Ishikawa (cell line): Measurements from ENCODE around the gene RNF141.

ENCODE experiments used
- CEBPB ChIP-seq: IDR thresholded peaks from 2 replicates; pipeline ENCODE4 v1.6.1; 2012
- CREB1 ChIP-seq: IDR thresholded peaks from 2 replicates; pipeline ENCODE4 v1.6.1; 2012; ENCODE audit warnings: low read depth
- EGR1 ChIP-seq: IDR thresholded peaks from 2 replicates; pipeline ENCODE4 v1.6.1; 2012
- EP300 ChIP-seq: IDR thresholded peaks from 2 replicates; pipeline ENCODE4 v1.6.1; 2012; ENCODE audit warnings: borderline replicate concordance
- FOXM1 ChIP-seq: IDR thresholded peaks from 2 replicates; pipeline ENCODE4 v1.6.1; 2012; ENCODE audit warnings: low read depth, borderline replicate concordance
- MAX ChIP-seq: IDR thresholded peaks from 2 replicates; pipeline ENCODE4 v1.6.1; 2012
- NFIC ChIP-seq: IDR thresholded peaks from 2 replicates; pipeline ENCODE4 v1.6.1; 2012
- RAD21 ChIP-seq: IDR thresholded peaks from 2 replicates; pipeline ENCODE4 v1.6.1; 2012; ENCODE audit warnings: low read depth
- TAF1 ChIP-seq: IDR thresholded peaks from 2 replicates; pipeline ENCODE4 v1.6.1; 2012; ENCODE audit warnings: low read depth, mild to moderate bottlenecking
- TCF12 ChIP-seq: IDR thresholded peaks from 2 replicates; pipeline ENCODE4 v1.6.1; 2012; ENCODE audit warnings: low read depth
- TEAD4 ChIP-seq: IDR thresholded peaks from 2 replicates; pipeline ENCODE4 v1.6.1; 2012
- USF1 ChIP-seq: IDR thresholded peaks from 2 replicates; pipeline ENCODE4 v1.6.1; 2012
- YY1 ChIP-seq: IDR thresholded peaks from 2 replicates; pipeline ENCODE4 v1.6.1; 2012; ENCODE audit warnings: low read depth
- ZBTB7A ChIP-seq: IDR thresholded peaks from 2 replicates; pipeline ENCODE4 v1.6.1; 2012; ENCODE audit warnings: low read depth
- TF ChIP-seq, protein P1 (sequence below): IDR thresholded peaks from 2 replicates; pipeline ENCODE4 v1.6.1; 2012; ENCODE audit warnings: low read depth, mild to moderate bottlenecking

RNF141 gene

DNA sequence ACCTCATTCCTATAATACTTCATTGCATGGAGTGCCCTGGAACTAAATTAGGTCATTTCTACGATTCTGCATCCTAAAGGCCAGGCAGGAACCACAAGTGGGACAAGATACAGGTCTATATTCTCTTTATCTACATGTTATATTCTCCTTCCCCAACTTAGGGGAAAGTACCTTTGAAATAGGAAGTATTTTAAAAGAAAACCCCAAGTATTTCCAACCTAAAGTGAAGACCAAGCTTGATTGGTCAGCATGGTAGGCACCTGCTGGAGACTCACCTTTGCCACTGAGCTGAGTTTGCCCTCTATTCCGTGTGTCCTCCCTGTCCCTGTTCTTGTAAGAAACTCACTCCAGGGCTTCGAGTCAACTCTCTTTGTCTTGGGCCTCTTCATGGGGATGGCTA, 38.7 kb upstream of the RNF141 start:
- no peak for TF ChIP-seq TEAD4
- TF ChIP-seq FOXM1, result no peak

DNA sequence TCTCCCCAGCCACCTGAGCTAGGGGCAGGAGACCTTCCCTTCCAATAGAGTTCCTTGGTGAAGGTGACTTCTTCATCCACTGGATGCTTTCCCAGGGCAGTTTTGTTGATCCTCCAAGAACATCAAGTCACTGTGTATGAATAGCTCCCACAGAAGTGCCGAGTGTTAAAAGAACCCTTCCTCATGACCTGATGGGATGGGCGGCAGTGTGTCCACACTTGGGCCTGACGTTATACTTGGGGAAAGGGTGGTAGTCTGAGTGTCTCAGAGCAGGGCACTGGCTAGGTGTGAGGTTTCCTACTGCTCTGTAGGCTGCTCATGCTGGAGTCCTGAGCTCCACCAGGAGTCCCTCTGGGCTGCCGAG, 35.0 kb upstream of the RNF141 start:
- TF ChIP-seq USF1 (no peak), FOXM1 (no peak), EP300 (no peak), CREB1 (no peak), TCF12 (no peak), CEBPB (no peak), RAD21 (no peak), TAF1 (no peak), TEAD4 (no peak), NFIC (no peak), YY1 (no peak), EGR1 (no peak), ZBTB7A (no peak), MAX (no peak)
- TF ChIP-seq, protein P1, sequence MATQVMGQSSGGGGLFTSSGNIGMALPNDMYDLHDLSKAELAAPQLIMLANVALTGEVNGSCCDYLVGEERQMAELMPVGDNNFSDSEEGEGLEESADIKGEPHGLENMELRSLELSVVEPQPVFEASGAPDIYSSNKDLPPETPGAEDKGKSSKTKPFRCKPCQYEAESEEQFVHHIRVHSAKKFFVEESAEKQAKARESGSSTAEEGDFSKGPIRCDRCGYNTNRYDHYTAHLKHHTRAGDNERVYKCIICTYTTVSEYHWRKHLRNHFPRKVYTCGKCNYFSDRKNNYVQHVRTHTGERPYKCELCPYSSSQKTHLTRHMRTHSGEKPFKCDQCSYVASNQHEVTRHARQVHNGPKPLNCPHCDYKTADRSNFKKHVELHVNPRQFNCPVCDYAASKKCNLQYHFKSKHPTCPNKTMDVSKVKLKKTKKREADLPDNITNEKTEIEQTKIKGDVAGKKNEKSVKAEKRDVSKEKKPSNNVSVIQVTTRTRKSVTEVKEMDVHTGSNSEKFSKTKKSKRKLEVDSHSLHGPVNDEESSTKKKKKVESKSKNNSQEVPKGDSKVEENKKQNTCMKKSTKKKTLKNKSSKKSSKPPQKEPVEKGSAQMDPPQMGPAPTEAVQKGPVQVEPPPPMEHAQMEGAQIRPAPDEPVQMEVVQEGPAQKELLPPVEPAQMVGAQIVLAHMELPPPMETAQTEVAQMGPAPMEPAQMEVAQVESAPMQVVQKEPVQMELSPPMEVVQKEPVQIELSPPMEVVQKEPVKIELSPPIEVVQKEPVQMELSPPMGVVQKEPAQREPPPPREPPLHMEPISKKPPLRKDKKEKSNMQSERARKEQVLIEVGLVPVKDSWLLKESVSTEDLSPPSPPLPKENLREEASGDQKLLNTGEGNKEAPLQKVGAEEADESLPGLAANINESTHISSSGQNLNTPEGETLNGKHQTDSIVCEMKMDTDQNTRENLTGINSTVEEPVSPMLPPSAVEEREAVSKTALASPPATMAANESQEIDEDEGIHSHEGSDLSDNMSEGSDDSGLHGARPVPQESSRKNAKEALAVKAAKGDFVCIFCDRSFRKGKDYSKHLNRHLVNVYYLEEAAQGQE, result no peak

DNA sequence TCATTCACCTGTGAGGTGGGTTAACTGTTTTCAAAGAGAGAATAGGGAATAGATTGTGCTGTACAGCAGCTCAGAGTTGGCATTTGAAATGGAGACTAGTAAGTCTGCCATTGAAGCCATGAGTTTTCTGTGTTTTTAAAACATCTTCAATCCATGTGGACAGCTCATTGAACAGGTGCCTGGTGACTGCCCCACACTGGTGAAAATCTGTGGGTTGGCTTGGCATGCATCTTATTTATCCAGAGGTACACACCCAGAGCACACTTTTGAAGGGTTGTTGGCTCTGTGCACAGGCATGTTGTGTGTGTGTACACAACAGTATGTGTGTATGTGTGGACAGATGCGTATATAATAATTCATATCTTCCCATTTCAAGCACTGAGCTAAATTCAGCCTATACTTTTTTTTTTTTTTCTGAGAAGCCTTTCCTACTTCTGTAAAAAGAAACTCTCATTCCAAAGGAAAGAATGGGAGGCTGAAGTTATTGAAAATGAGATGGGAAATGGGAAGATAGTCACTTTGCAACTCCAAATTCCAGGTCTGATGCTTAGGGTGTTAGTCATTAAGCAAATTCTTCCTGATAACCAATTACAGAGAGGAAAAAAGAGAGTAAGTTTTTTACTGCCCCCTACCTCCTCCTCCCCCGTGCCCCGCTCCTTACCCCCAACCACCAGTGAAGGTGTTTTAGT, 34.5 kb upstream of the RNF141 start:
- no peak for TF ChIP-seq USF1
- no peak for TF ChIP-seq YY1
- no peak for TF ChIP-seq TAF1
- TF ChIP-seq CREB1, result no peak
- TF ChIP-seq, protein P1, result no peak
- no peak for TF ChIP-seq EP300
- TF ChIP-seq EGR1, result no peak
- no peak for TF ChIP-seq TEAD4
- TF ChIP-seq FOXM1, result no peak
- no peak for TF ChIP-seq CEBPB
- no peak for TF ChIP-seq RAD21
- TF ChIP-seq NFIC, result no peak
- no peak for TF ChIP-seq ZBTB7A
- TF ChIP-seq TCF12, result no peak
- TF ChIP-seq MAX, result no peak

GRCh38 chr11:10573556-10573955, 32.6 kb upstream of the RNF141 start:
- TF ChIP-seq TAF1 (no peak), YY1 (no peak), FOXM1 (no peak), TEAD4 (no peak), CREB1 (no peak), RAD21 (no peak)

DNA sequence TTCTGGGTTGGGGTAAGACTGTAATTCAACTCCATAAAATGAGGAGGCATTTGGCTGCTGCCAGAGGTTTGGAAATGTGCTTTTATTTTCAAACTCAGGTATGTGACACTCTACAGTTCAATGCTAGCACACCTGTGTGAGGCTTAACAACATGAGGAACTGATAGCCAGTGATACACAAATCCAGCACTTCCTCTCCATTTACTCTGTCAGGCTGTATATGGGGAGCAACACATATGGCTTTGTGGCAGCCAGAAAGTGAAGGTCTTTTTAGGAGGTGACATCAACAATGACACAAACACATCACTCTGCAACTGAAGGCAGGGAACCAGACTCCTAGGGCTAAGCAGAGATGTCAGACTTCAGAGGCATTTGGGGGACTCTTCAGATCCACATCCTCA, 32.0 kb upstream of the RNF141 start:
- no peak for TF ChIP-seq FOXM1
- no peak for TF ChIP-seq ZBTB7A
- TF ChIP-seq TAF1, result no peak
- TF ChIP-seq EGR1, result no peak
- TF ChIP-seq RAD21, result no peak
- TF ChIP-seq MAX, result no peak
- no peak for TF ChIP-seq YY1
- TF ChIP-seq, protein P1, result no peak
- no peak for TF ChIP-seq NFIC
- TF ChIP-seq CEBPB, result no peak
- TF ChIP-seq EP300, result no peak
- no peak for TF ChIP-seq TCF12
- TF ChIP-seq TEAD4, result no peak
- no peak for TF ChIP-seq CREB1
- no peak for TF ChIP-seq USF1
